CD4-positive, alpha-beta T cell treated with Interleukin-15 for 4 hours (primary cell): ENCODE measurements around the gene PTPRM.

Source experiments
- DNase-seq: peaks from one replicate; pipeline ENCODE4 v3.0.0-alpha.2; 2020; ENCODE audit warnings: low spot score

PTPRM gene

GRCh38 chr18:7567474-7568425, 634 bp downstream of the PTPRM start:
- DNase-seq = no peak

- DNase-seq = no peak
These were observed 1.3 kb downstream of the PTPRM start for GRCh38 chr18:7568426-7568825.

GRCh38 chr18:7571626-7572025, 4.5 kb downstream of the PTPRM start:
- DNase-seq = no peak

- DNase-seq = no peak
These were observed 5.7 kb downstream of the PTPRM start for GRCh38 chr18:7572822-7573221.

- DNase-seq = no peak
These were observed 8.4 kb downstream of the PTPRM start for GRCh38 chr18:7575465-7576028.

GRCh38 chr18:7576077-7576476, 9.0 kb downstream of the PTPRM start:
- DNase-seq = no peak

GRCh38 chr18:7576685-7577084, 9.6 kb downstream of the PTPRM start:
- DNase-seq = no peak

- DNase-seq = no peak
These were observed 10.6 kb downstream of the PTPRM start for GRCh38 chr18:7577706-7578105.

GRCh38 chr18:7579176-7579917, 12.2 kb downstream of the PTPRM start:
- no peak for DNase-seq

- DNase-seq = no peak
These were observed 12.9 kb downstream of the PTPRM start for GRCh38 chr18:7579918-7580542.

- DNase-seq = no peak
These were observed 17.6 kb downstream of the PTPRM start for GRCh38 chr18:7584646-7585275.

GRCh38 chr18:7585276-7585670, 18.2 kb downstream of the PTPRM start:
- no peak for DNase-seq

- no peak for DNase-seq
These were observed 19.3 kb downstream of the PTPRM start for GRCh38 chr18:7586379-7586778.

- DNase-seq = no peak
These were observed 23.9 kb downstream of the PTPRM start for GRCh38 chr18:7590826-7591560.

- no peak for DNase-seq
These were observed 25.4 kb downstream of the PTPRM start for GRCh38 chr18:7592305-7593071.

- no peak for DNase-seq
These were observed 26.2 kb downstream of the PTPRM start for GRCh38 chr18:7593218-7593819.

GRCh38 chr18:7596147-7596546, 29.0 kb downstream of the PTPRM start:
- no peak for DNase-seq

GRCh38 chr18:7597500-7597899, 30.4 kb downstream of the PTPRM start:
- no peak for DNase-seq

GRCh38 chr18:7598167-7599047, 31.3 kb downstream of the PTPRM start:
- no peak for DNase-seq
